ENCODE data around the gene POLD1. TPM values are rescaled to one million over a fixed set of nuclear protein-coding genes. Genes with fewer than 3 reads are reported as not detected.
"Not testable (repeated sequence)": the region's sequence is repeated elsewhere in the genome, so short reads cannot be mapped to it uniquely, and the experiment has no call there.

POLD1 gene
- total RNA-seq: 22.9 and 25.0 TPM in 2 replicates

DNA sequence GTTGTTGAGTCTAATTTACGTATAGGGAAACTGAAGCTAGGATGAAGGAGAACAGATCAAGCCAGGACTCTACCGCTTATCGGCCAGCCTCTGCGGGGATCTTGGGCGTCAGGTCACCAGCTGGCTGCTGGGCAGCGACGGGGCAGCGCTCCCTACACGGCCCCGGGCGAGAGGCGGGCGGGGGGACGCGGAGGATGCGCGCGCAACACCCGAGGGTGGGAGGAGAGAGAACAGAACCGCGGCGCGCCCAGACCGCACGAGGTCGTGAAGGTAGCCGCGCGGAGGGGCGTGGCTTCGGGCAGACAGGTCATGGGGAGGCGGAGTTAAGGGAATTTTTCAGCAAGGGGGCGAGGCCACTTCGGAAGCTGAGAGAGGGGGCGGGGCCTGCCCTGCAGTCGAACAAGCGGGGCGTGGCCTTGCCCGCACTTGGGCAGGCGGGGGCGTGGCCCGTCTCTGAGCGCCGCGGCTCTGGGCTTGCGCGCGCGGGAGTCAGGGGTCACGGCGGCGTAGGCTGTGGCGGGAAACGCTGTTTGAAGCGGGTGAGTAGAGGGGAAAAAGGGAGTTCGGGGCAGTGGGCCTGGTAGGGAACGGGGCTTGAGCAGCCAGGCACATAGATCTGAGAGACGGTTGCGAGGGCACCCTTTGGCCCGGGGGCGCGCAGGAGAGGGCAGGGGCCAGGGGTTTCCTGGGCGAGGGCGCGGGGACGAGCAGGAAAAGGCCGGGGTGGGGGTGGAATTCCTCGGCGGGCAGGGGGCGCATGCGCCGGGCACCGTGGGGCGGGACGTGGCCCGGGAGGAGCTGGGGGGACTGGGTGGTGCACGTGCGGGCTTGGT lies at the start of gene POLD1:
Gene POLD1 (plus strand): TSS at position 496 of the 833 bp plus-strand sequence. CDS start 14,505 bp downstream, outside the sequence.
- peak; percentile 98 for DNase-seq (ENCODE audit: low read depth)
- TF ChIP-seq, protein P1, sequence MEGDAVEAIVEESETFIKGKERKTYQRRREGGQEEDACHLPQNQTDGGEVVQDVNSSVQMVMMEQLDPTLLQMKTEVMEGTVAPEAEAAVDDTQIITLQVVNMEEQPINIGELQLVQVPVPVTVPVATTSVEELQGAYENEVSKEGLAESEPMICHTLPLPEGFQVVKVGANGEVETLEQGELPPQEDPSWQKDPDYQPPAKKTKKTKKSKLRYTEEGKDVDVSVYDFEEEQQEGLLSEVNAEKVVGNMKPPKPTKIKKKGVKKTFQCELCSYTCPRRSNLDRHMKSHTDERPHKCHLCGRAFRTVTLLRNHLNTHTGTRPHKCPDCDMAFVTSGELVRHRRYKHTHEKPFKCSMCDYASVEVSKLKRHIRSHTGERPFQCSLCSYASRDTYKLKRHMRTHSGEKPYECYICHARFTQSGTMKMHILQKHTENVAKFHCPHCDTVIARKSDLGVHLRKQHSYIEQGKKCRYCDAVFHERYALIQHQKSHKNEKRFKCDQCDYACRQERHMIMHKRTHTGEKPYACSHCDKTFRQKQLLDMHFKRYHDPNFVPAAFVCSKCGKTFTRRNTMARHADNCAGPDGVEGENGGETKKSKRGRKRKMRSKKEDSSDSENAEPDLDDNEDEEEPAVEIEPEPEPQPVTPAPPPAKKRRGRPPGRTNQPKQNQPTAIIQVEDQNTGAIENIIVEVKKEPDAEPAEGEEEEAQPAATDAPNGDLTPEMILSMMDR (IDR thresholded peaks at IDR 0.05; ENCODE audit: insufficient read depth, low read depth, low read length): no peak
- peak within 1 kb of the TSS; percentile 78 for H3K4me3 ChIP-seq (ENCODE audit: low read depth, low read length)

DNA sequence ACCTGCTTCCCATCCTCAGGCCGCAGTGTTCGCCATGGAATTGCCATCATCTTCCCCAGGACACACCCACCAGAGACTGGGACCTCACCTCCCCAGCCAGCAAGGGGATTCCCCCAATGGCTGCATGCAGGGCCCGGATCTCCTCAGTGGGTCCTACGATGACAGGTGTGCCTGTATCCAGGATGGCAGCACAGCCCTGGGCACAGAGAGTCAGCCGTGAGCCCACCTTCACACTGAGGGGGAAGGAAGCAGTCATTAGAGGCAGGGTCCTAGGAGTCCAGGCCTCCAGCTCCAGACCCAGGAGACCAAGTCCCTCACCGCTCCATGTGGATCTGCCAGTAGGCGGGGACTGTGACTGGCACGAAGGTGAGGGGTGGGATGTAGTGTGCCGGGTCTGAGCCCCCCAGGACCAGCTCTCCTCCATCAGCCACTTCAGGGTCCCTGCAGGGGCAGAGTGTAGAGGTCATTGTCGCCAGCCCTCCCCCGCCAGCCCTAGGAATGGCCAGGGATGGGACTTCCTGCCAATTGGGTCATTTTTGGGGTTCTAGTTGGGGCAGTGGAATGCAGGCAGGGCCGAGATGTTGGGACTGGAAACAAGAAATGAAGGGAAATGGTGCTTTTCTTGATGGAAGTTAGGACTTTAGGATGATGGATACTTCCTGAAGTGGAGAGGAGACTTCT lies 49.3 kb upstream of the POLD1 start:
- DNase-seq (ENCODE audit: low read depth): no peak
- no peak overlapping the region for H3K4me3 ChIP-seq (ENCODE audit: low read depth, low read length)

DNA sequence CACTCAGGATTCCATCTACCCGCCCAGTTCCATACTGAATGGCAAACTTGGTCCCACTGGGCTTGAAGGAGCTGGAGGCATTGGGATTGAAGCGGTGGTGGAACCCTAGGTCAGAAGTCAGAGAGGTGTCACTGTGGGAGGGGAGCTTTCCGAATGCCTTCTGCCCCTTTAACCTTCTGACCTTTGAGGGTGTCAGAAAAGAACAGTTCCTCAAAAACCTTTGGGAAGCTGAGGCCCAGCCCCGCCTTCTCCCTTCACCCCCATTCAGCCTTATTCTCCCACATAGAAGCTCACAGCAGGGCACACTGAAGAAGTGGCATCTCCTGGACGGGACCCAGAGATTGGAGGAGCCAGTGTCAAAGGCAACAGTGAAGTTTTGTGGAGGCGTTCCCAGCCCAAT lies 47.1 kb upstream of the POLD1 start:
- DNase-seq (ENCODE audit: low read depth); H3K4me3 ChIP-seq (ENCODE audit: low read depth, low read length): not testable (repeated sequence)

More for the DNA sequence above, 49.3 kb upstream of the POLD1 start:
- TF ChIP-seq, protein P1 (IDR thresholded peaks at IDR 0.05; ENCODE audit: insufficient read depth, low read depth, low read length): no peak

DNA sequence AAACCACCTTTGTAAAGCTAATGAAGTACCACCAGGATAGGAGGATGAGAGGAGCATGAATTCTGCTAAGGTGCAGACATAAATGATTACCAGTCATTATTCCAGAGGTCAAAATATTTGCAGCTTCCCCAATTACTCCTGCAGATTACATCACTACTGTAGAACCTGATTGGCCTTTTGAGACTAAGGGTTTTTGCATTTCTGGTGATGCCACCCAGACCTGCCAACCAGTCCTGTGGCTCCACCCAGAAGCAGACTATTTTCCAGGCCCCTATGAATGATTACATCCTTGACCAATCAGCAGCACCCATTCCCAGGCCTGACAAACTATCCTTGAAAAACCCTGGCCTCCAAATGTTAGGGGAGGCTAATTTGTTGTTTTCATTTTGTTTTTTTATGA lies 43.8 kb upstream of the POLD1 start:
- DNase-seq (ENCODE audit: low read depth): no peak
- TF ChIP-seq, protein P1 (IDR thresholded peaks at IDR 0.05; ENCODE audit: insufficient read depth, low read depth, low read length): no peak

DNA sequence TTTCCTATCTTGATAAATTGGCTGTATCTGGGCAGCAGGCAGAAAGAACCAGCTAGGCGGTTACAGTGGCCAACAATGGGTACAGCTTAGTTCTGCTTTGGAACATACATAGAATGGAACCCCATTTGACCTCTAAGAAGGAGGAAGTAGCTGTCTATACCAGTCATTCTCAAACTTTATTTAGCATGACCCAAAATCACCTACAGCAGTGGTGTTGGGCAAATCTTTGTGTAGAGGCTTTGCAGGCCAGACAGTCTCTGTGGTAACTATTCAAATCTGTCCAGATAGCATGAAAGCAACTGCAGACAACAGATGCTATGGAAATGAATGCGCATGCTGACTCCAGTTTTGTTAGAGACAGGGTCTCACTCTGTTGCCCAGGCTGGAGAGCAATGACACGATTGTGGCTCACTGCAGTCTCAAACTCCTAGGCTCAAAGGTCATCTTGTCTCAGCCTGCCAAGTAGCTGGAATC lies 43.0 kb upstream of the POLD1 start:
- TF ChIP-seq, protein P1 (IDR thresholded peaks at IDR 0.05; ENCODE audit: insufficient read depth, low read depth, low read length): no peak
- no peak for DNase-seq (ENCODE audit: low read depth)
- no peak overlapping the region for H3K4me3 ChIP-seq (ENCODE audit: low read depth, low read length)

More for the DNA sequence above, 43.8 kb upstream of the POLD1 start:
- H3K4me3 ChIP-seq (ENCODE audit: low read depth, low read length): no peak overlapping the region

DNA sequence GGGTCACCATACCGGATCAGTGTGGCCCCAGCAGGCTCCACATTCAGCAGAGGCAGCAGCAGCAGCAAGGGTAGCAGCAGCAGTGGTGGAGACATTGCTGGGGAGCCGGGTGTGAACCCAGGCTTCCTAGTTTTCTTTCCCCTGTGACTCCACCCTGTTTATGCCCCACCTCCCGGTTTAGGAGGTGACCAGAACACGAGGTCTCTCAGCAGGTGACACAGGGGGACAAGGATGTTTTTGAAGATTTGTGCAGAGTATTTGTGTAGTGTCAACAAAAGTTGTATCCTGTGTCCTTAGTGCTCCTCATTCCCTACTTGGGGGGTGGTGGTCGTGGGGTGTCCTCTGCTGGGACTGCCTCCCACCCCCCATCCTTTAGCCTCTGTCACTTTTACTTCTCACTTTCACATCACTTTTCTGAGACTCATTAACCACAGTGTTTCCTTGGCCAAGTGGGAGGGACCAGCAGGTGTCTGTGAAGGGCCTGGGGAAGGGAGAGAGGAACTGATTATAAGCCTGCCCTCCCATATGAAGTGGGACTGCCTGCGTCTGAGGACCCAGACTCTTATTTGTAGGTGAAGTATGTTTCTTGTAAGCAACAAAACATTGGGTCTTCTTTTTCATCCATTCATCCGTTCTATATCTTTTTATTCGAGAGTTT lies 39.4 kb upstream of the POLD1 start:
- TF ChIP-seq, protein P1 (IDR thresholded peaks at IDR 0.05; ENCODE audit: insufficient read depth, low read depth, low read length): no peak
- DNase-seq (ENCODE audit: low read depth): no peak
- H3K4me3 ChIP-seq (ENCODE audit: low read depth, low read length): no peak overlapping the region

DNA sequence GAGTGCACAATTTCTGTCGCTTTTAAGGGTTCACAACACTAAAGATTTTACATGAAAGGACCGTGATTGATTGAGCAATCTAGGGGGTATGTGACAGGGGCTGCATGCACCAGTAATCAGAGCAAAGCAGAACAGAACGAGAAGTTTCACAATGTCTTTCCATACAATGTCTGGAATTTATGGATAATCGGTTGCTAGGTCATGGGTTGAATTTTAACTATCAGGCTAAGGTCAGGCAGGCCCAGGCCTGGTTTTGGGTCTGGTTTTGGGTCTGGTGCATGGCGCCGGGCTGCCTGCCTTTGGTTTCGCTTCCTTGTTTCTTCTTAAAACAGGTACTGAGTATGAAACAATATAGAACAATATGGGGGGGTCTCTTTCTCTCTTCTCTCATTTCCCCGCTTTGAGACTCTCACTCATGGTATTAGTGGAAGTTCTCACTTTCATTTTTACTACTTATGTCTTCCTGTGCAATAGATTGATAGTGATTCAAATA lies 37.0 kb upstream of the POLD1 start:
- not testable (repeated sequence) for H3K4me3 ChIP-seq (ENCODE audit: low read depth, low read length); DNase-seq (ENCODE audit: low read depth)
